BE2C (cell line): ENCODE measurements around the gene ALK.
"Not testable (repeated sequence)": the region's sequence is repeated elsewhere in the genome, so short reads cannot be mapped to it uniquely, and the experiment has no call there.

Source experiments
- DNase-seq: peaks from one replicate; pipeline ENCODE4 v3.0.0-alpha.2; 2020
- H3K27me3 ChIP-seq: fragments of 250-450 bp; sonication (Bioruptor Pico); 2 replicates; pipeline ENCODE4 v1.5.1; 2020; ENCODE audit warnings: mild to moderate bottlenecking
- H3K36me3 ChIP-seq: fragments of 250-450 bp; sonication (Bioruptor Pico); 2 replicates; pipeline ENCODE4 v1.5.1; 2020; ENCODE audit warnings: mild to moderate bottlenecking
- H3K4me1 ChIP-seq: fragments of 250-450 bp; sonication (Bioruptor Pico); 2 replicates; pipeline ENCODE4 v1.5.1; 2020
- H3K4me3 ChIP-seq: 2 replicates; pipeline ENCODE4 v1.5.1; 2011; ENCODE audit warnings: low read depth, low read length
- H3K9me3 ChIP-seq: fragments of 250-450 bp; sonication (Bioruptor Pico); 2 replicates; pipeline ENCODE4 v1.5.1; 2020
- TF ChIP-seq, protein P1 (sequence below): IDR thresholded peaks from 2 replicates; pipeline ENCODE4 v1.5.1; 2012; ENCODE audit warnings: mild to moderate bottlenecking, low read depth, low read length

The ALK gene

DNA sequence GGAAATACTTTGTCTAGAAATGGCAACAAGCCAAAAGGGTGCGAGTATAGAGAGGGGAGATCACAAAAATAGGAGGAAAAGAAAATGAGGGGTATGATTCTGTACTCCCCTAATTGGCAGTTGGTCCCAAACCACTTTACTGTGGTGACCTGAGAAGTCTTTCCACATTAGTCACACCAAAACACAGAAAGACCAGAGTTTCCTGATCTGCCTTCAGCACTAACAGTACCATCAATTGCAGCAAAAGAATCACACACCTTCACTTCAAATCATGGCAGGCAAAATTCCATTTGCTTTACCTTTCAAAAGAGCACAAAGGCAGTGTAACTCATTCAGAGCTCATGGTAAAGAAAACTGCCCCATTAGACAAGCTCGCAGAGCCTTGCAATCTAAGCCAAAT lies 86.8 kb downstream of the ALK start:
- Histone ChIP-seq H3K4me1 (no peaks in the 10 kb centered on the region), H3K9me3 (no peaks in the 10 kb centered on the region), H3K27me3 (no peaks in the 10 kb centered on the region), H3K36me3 (no peaks in the 10 kb centered on the region), H3K4me3 (no peak overlapping the region)
- TF ChIP-seq, protein P1, sequence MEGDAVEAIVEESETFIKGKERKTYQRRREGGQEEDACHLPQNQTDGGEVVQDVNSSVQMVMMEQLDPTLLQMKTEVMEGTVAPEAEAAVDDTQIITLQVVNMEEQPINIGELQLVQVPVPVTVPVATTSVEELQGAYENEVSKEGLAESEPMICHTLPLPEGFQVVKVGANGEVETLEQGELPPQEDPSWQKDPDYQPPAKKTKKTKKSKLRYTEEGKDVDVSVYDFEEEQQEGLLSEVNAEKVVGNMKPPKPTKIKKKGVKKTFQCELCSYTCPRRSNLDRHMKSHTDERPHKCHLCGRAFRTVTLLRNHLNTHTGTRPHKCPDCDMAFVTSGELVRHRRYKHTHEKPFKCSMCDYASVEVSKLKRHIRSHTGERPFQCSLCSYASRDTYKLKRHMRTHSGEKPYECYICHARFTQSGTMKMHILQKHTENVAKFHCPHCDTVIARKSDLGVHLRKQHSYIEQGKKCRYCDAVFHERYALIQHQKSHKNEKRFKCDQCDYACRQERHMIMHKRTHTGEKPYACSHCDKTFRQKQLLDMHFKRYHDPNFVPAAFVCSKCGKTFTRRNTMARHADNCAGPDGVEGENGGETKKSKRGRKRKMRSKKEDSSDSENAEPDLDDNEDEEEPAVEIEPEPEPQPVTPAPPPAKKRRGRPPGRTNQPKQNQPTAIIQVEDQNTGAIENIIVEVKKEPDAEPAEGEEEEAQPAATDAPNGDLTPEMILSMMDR = no peak
- DNase-seq = no peak

DNA sequence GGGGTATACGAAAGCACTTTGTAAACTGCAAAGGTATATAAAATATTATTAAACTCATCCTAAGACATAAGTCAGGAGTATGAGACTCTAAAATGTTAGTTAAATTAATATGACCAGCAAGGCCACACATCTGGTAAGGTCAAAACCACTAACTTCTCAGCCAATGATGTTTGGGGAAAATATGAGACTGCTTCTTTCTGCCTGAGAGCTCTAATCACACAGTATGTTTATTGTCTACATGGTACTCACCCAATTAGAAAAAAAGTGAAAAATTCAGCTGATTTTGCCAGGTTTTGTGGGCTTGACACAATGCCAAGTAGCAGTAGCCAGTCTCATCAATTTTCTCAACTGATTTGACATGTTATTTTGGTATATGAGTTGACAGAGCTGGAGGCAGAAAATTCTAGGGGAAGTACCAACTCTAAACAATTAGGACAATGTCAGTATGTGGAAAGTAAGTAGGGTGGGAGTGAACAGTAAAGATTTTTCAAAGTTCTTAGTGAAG lies 87.3 kb downstream of the ALK start:
- H3K4me1 ChIP-seq = no peaks in the 10 kb centered on the region
- H3K4me3 ChIP-seq = no peak overlapping the region
- DNase-seq = no peak
- H3K27me3 ChIP-seq = no peaks in the 10 kb centered on the region
- H3K9me3 ChIP-seq = no peaks in the 10 kb centered on the region
- TF ChIP-seq, protein P1 = no peak
- no peaks in the 10 kb centered on the region for H3K36me3 ChIP-seq

DNA sequence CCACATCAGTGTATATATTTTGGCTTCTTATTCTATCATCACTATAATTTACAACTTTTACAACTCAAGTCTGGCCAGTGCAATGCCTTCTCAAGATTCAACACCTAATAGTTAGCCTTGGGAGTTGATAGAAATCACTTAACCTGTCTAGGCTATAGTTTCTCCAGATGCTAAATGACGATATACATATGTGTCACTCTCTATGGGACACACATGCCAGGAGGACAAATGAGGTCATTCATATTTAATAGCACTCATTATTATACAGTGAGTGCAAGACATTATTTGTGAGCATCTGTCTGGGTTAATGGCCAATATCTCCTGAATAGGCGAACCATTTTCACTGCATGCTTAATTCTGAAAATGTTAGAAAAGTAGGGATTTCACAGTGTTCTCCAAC lies 89.8 kb downstream of the ALK start:
- TF ChIP-seq, protein P1 = no peak
- Histone ChIP-seq H3K36me3 (no peaks in the 10 kb centered on the region), H3K27me3 (no peaks in the 10 kb centered on the region), H3K4me3 (no peak overlapping the region), H3K9me3 (no peaks in the 10 kb centered on the region), H3K4me1 (no peaks in the 10 kb centered on the region)
- no peak for DNase-seq

DNA sequence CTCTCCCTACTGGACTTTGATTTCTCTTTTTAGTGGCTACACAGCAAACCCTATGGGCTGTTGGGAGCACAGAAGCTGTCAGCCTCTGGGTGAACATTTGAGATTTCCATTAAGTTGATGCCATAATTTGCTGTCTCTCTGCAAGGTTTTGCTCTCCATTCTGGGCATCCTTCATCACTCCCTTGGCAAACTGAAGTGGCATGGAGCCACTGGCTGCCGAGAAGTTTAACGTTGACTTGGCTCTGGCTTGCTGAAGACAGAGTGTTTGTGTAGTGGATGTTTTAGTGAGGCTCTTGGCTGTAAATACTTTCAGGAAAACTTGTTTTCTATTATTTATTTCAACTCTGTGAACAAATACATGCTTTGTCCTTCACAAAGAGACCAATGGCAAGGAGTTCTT lies 91.5 kb downstream of the ALK start:
- DNase-seq = no peak
- Histone ChIP-seq H3K9me3 (no peaks in the 10 kb centered on the region), H3K4me3 (no peak overlapping the region), H3K36me3 (no peaks in the 10 kb centered on the region), H3K27me3 (no peaks in the 10 kb centered on the region), H3K4me1 (no peaks in the 10 kb centered on the region)
- TF ChIP-seq, protein P1 = no peak

DNA sequence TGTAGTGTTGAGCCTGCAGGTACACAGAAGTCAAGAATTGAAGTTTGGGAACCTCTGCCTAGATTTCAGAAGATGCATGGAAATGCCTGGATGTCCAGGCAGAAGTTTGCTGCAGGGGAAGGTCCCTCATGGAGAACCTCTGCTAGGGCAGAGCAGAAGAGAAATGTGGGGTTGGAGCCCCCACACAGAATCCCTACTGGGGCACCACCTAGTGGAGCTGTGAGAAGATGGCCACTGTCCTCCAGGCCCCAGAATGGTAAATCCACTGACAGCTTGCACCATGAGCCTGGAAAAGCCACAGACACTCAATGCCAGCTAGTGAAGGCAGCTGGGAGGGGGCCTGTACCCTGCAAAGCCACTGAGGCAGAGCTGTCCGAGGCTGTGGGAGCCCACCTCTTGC lies 97.2 kb downstream of the ALK start:
- not testable (repeated sequence) for H3K27me3 ChIP-seq, DNase-seq, H3K4me1 ChIP-seq, H3K36me3 ChIP-seq, H3K9me3 ChIP-seq, H3K4me3 ChIP-seq

- Histone ChIP-seq H3K4me3 (no peak overlapping the region), H3K27me3 (no peaks in the 10 kb centered on the region), H3K9me3 (peaks cover 2% of the 10 kb centered on the region; the same call in 1 of the 2 replicates), H3K4me1 (peaks cover 3% of the 10 kb centered on the region), H3K36me3 (no peaks in the 10 kb centered on the region)
- TF ChIP-seq, protein P1 = no peak
- no peak for DNase-seq
These were observed 99.8 kb downstream of the ALK start for GRCh38 chr2:29821591-29821990.

DNA sequence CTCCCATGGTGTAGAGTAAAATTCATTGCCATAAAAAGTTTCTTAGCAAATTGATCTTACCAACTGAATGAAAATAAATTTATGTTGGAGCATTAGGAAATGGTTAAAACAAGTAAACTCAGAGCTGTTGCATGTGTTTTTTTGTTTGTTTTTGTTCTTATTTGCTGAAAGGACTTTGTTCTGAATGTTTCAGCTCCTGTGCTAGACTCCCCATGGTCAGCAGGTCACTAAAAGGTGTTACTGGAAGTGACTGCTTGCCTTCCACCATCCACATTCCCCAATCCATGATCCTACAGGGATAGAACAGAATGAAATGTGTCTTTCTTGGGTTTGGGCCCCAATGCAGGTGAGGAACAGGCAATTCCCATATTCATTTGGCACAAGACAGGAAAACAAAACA lies 101.8 kb downstream of the ALK start:
- Histone ChIP-seq H3K27me3 (no peaks in the 10 kb centered on the region), H3K4me1 (peaks cover 7% of the 10 kb centered on the region), H3K4me3 (no peak overlapping the region), H3K36me3 (no peaks in the 10 kb centered on the region), H3K9me3 (peaks cover 2% of the 10 kb centered on the region; the same call in 1 of the 2 replicates)
- DNase-seq = no peak
- TF ChIP-seq, protein P1 = no peak
